ENCODE results near the gene NUP35. TPM values are rescaled to one million over a fixed set of nuclear protein-coding genes. Genes with fewer than 3 reads are reported as not detected.

NUP35 gene
- total RNA-seq, 1 donor from 2014 or later, result 11.8 TPM

DNA sequence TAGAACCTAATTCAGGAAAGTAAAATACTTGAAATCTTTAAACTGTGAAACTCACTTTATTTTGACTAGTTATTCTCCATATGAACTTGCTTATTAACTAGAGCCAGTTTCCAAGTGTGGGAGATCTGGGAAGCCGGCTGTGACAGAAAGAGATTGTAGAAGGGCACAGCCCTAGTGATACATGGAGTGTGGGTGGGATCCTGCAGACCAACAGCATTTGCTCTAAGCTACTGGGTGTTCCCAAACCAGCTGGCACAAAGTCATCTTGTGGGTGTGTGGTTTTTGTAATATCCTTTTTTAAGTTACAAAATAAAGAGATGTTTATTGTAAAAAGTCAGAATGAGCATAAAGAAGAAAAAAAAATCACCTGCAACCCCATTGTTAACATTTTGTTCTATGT lies 42.3 kb upstream of the NUP35 start:
- TF ChIP-seq CTCF (IDR thresholded peaks at IDR 0.05; ENCODE audit: unreplicated experiment), result no peak
- Mint-ChIP-seq H3K4me1 (ENCODE audit: unreplicated experiment) (peaks cover 7% of the 10 kb centered on the region), H3K27me3 (ENCODE audit: unreplicated experiment) (peaks cover 3% of the 10 kb centered on the region), H3K36me3 (ENCODE audit: low read depth, unreplicated experiment) (no peaks in the 10 kb centered on the region), H3K9me3 (ENCODE audit: unreplicated experiment) (no peaks in the 10 kb centered on the region), H3K4me3 (ENCODE audit: unreplicated experiment) (no peak overlapping the region), H3K27ac (ENCODE audit: unreplicated experiment) (no peak overlapping the region)
- no peak for DNase-seq (ENCODE audit: low spot score)

GRCh38 chr2:183088061-183088460 lies 36.2 kb upstream of the NUP35 start:
- no peaks in the 10 kb centered on the region for H3K4me1 Mint-ChIP-seq (ENCODE audit: unreplicated experiment)
- H3K4me3 Mint-ChIP-seq (ENCODE audit: unreplicated experiment), result no peak overlapping the region
- H3K9me3 Mint-ChIP-seq (ENCODE audit: unreplicated experiment), result no peaks in the 10 kb centered on the region
- H3K27ac Mint-ChIP-seq (ENCODE audit: unreplicated experiment), result no peak overlapping the region
- no peak for TF ChIP-seq CTCF (IDR thresholded peaks at IDR 0.05; ENCODE audit: unreplicated experiment)
- no peaks in the 10 kb centered on the region for H3K27me3 Mint-ChIP-seq (ENCODE audit: unreplicated experiment)
- H3K36me3 Mint-ChIP-seq (ENCODE audit: low read depth, unreplicated experiment), result peaks cover 4% of the 10 kb centered on the region
- no peak for DNase-seq (ENCODE audit: low spot score)

DNA sequence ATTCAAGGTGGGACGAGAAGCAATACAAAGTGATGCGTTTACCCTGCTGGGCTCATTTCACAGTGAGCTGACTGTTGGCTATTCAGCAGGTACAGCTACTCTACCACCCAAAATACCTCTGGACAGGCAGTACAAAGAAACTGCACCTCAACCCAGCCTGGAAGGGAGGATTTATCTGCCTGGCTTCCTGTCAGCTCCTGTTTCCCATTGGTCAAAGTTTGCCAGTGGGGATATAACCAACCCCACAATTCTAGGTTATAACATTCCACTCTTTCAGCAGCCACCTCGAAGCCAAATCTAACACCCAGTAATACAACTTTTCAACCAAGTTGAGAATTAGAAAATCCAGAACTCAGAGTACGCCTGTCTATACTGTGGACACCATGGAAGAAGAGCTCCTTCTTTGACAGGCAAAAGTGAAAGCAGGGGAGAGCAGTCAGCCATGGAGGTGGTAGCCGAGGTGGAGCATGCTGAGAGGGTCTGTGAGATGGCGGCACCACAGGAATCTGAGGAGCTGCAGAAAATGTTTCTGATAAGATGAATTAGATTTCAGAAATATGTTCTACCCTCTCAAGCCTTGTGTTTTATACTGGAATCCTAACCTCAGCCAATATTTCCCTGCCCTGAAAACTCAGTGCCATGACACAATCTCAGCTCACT lies 34.9 kb upstream of the NUP35 start:
- no peak for TF ChIP-seq CTCF (IDR thresholded peaks at IDR 0.05; ENCODE audit: unreplicated experiment)

DNA sequence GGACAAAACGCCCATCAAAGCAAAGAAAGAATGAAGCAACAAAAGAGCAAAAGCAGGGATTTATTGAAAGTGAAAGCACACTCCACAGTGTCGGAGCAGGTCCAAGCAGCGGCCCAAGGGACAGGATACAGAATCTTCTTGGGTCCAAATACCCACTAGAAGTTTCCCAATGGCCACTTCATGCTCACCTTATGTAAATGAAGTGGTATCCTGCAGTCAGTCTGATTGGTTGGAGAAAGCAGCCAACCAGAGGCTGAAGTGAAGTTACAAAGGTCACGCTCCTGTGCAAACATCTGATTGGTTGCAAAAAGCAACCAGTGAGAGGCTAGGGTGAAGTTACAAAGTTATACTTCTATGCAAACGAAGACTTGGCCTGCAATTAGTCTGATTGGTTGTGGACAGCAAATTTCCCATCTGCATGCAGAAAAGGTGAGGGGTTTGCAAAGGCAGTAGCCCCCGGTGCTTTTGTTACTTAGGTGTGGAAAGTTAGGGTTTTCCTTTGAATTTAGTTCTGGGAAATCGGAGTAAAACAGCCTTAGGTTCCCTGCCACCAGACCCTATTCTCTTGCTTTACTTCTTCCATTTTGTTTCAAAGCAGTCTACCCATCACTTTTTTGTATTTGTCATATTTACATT lies 32.8 kb upstream of the NUP35 start:
- no peak for TF ChIP-seq CTCF (IDR thresholded peaks at IDR 0.05; ENCODE audit: unreplicated experiment)
- Mint-ChIP-seq H3K4me1 (ENCODE audit: unreplicated experiment) (no peaks in the 10 kb centered on the region), H3K9me3 (ENCODE audit: unreplicated experiment) (no peaks in the 10 kb centered on the region), H3K27me3 (ENCODE audit: unreplicated experiment) (no peaks in the 10 kb centered on the region), H3K27ac (ENCODE audit: unreplicated experiment) (no peak overlapping the region), H3K4me3 (ENCODE audit: unreplicated experiment) (no peak overlapping the region), H3K36me3 (ENCODE audit: low read depth, unreplicated experiment) (peaks cover 4% of the 10 kb centered on the region)
- DNase-seq (ENCODE audit: low spot score), result no peak

More for the DNA sequence above, 34.9 kb upstream of the NUP35 start:
- no peak overlapping the region for H3K27ac Mint-ChIP-seq (ENCODE audit: unreplicated experiment)
- H3K4me3 Mint-ChIP-seq (ENCODE audit: unreplicated experiment), result no peak overlapping the region
- peaks cover 4% of the 10 kb centered on the region for H3K36me3 Mint-ChIP-seq (ENCODE audit: low read depth, unreplicated experiment)
- no peaks in the 10 kb centered on the region for H3K27me3 Mint-ChIP-seq (ENCODE audit: unreplicated experiment)
- no peak for DNase-seq (ENCODE audit: low spot score)
- no peaks in the 10 kb centered on the region for H3K4me1 Mint-ChIP-seq (ENCODE audit: unreplicated experiment)
- no peaks in the 10 kb centered on the region for H3K9me3 Mint-ChIP-seq (ENCODE audit: unreplicated experiment)

DNA sequence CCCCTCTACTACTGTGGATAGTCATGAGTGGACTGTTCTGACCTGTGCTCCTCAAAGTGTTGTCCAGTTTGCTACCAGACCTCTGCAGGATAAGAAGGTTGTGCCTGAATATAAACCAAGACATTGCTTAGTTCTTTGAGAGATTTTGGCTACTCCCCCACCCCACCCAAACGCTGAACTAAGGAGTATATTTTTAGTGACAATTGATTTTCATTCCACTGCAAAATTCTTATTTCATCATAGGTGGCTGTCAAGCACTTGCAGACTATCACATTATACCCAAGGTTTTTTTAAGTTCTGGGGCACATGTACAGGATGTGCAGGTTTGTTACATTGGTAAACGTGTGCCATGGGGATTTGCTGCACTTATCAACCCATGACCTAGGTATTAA lies 32.3 kb upstream of the NUP35 start:
- no peak overlapping the region for H3K27ac Mint-ChIP-seq (ENCODE audit: unreplicated experiment)
- no peak overlapping the region for H3K4me3 Mint-ChIP-seq (ENCODE audit: unreplicated experiment)
- no peaks in the 10 kb centered on the region for H3K9me3 Mint-ChIP-seq (ENCODE audit: unreplicated experiment)
- no peak for DNase-seq (ENCODE audit: low spot score)
- no peaks in the 10 kb centered on the region for H3K27me3 Mint-ChIP-seq (ENCODE audit: unreplicated experiment)
- no peak for TF ChIP-seq CTCF (IDR thresholded peaks at IDR 0.05; ENCODE audit: unreplicated experiment)
- peaks cover 4% of the 10 kb centered on the region for H3K36me3 Mint-ChIP-seq (ENCODE audit: low read depth, unreplicated experiment)
- H3K4me1 Mint-ChIP-seq (ENCODE audit: unreplicated experiment), result no peaks in the 10 kb centered on the region
